ENCODE results near the gene ELOA. TPM values are rescaled to one million over a fixed set of nuclear protein-coding genes. Genes with fewer than 3 reads are reported as not detected.
A peak's percentile ranks its signal among the peaks of the same experiment; 100 is the strongest.

Gene ELOA
- total and polyA plus RNA-seq, 9 of the 15 experiments (the other 6 are each of a cell fraction or from before 2014, with no cell fraction given) = 31.9 to 98.6 (median 61.3) TPM

- no peak for TF ChIP-seq ZNF280A (IDR thresholded peaks at IDR 0.05; ENCODE audit: low read depth, partially characterized antibody)
- TF ChIP-seq MYC (IDR thresholded peaks at IDR 0.05; ENCODE audit: low read depth, low read length) = peak; percentile 60; the same call in 1 of the 2 replicates
- TF ChIP-seq MYC (CRISPR knock-in tag; IDR thresholded peaks at IDR 0.05; ENCODE audit: borderline replicate concordance, low read depth) = no peak
- no peak for TF ChIP-seq ZNF253 (CRISPR knock-in tag; conservative IDR thresholded peaks at IDR 0.05)
- TF ChIP-seq ZMIZ1 (IDR thresholded peaks at IDR 0.05; ENCODE audit: low read depth in 2 of 2, low read length in 2 of 2) = no peak
- TF ChIP-seq U2AF1 (optimal IDR thresholded peaks at IDR 0.05; ENCODE audit: low read depth, low read length) = no peak
- TF ChIP-seq XRCC5 (IDR thresholded peaks at IDR 0.05; ENCODE audit: low read depth, low read length) = no peak
- TF ChIP-seq STAT6 (CRISPR knock-in tag; IDR thresholded peaks at IDR 0.05) = no peak
- TF ChIP-seq ZNF830 (CRISPR knock-in tag; IDR thresholded peaks at IDR 0.05) = no peak
- no peak for TF ChIP-seq PURB (CRISPR knock-in tag; IDR thresholded peaks at IDR 0.05; ENCODE audit: low read depth)
- TF ChIP-seq ZNF778 (CRISPR knock-in tag; IDR thresholded peaks at IDR 0.05) = no peak
- TF ChIP-seq ZNF133 (CRISPR knock-in tag; IDR thresholded peaks at IDR 0.05) = no peak
- no peak for TF ChIP-seq CREB3L1 (IDR thresholded peaks at IDR 0.05; ENCODE audit: borderline replicate concordance, low read depth)
- no peak for TF ChIP-seq HCFC1 (IDR thresholded peaks at IDR 0.05; ENCODE audit: low read depth, low read length)
- TF ChIP-seq ZBTB12 (CRISPR knock-in tag; IDR thresholded peaks at IDR 0.05) = no peak
- no peak for TF ChIP-seq SLC30A9 (CRISPR knock-in tag; IDR thresholded peaks at IDR 0.05)
- peak; percentile 26; the same call in 1 of the 2 replicates for TF ChIP-seq FOXJ3 (CRISPR knock-in tag; IDR thresholded peaks at IDR 0.05)
Measured at GRCh38 chr1:23793018-23793781, 49.9 kb downstream of the ELOA start (continued).

Data from K562 (cell line).